Midbrain (tissue), 1 donor: ENCODE results near the gene KIF1B.
"Not testable (repeated sequence)": the region's sequence is repeated elsewhere in the genome, so short reads cannot be mapped to it uniquely, and the experiment has no call there.

Source experiments
- DNase-seq: peaks from one replicate; lab custom pipeline; 2025; lab: John Stamatoyannopoulos, UW

KIF1B gene

DNA sequence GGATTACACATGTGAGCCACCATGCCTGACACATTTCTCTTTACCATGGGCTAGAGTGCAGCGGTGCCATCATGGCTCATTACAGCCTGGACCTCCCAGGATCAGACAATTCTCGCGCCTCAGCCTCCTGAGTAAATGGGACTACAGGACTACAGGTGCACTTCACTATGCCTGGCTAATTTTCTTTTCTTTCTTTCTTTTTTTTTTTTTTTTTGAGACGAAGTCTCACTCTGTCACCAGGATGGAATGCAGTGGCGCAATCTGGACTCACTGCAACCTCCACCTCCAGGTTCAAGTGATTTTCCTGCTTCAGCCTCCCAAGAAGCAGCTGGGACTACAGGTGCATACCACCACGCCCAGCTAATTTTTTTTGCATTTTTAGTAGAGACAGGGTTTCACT, 14.8 kb upstream of the KIF1B start:
- DNase-seq, result no peak

DNA sequence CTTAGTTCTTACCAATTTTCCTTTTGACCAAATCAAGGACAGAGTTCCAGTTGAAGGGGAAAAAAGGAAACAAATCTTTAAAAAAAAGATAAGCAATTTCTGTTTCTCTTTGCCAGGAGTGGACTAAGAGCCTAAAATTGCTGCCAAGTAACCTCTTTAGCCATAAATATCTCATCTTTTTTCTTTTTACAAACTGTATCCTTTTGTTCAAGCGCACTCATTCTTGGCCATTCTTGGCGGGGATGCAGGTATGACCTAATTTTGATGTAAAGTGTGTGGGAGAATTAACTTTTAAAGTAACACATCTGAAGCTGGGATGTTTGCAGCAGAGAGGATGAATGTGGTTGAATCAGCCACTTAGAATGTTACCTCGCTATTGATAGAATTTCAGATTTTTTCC, 13.4 kb upstream of the KIF1B start:
- DNase-seq, result no peak

- DNase-seq, result no peak
Observed at GRCh38 chr1:10200620-10201019, 9.8 kb upstream of the KIF1B start.

GRCh38 chr1:10204003-10204642, 6.2 kb upstream of the KIF1B start:
- DNase-seq, result no peak

- DNase-seq, result not testable (repeated sequence)
Observed at GRCh38 chr1:10205206-10205605, 5.2 kb upstream of the KIF1B start.

GRCh38 chr1:10207810-10208209, 2.6 kb upstream of the KIF1B start:
- DNase-seq, result no peak

GRCh38 chr1:10208537-10208936, 1.8 kb upstream of the KIF1B start:
- no peak for DNase-seq

GRCh38 chr1:10209590-10209904, 823 bp upstream of the KIF1B start:
- no peak for DNase-seq

GRCh38 chr1:10210841-10211804, 753 bp downstream of the KIF1B start:
- DNase-seq, result peak; percentile 94

- no peak for DNase-seq
Observed at GRCh38 chr1:10211805-10212410, 1.5 kb downstream of the KIF1B start.

DNA sequence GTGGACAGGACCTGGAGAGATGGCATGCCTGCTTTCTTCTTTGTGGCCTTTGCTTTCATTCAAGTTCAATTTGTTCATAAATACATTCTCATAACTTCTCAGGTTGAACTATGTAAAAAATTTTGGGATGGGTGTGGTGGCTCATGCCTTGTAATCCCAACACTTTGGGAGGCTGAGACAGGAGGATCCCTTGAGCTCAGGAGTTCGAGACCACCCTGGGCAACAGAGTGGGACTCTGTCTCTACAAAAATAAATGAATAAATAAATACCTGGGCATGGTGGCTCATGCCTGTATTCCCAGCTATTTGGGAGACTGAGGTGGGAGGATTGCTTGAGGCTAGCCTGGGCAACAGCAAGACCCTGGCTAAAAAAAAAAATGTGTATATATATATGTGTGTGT, 2.1 kb downstream of the KIF1B start:
- no peak for DNase-seq

DNA sequence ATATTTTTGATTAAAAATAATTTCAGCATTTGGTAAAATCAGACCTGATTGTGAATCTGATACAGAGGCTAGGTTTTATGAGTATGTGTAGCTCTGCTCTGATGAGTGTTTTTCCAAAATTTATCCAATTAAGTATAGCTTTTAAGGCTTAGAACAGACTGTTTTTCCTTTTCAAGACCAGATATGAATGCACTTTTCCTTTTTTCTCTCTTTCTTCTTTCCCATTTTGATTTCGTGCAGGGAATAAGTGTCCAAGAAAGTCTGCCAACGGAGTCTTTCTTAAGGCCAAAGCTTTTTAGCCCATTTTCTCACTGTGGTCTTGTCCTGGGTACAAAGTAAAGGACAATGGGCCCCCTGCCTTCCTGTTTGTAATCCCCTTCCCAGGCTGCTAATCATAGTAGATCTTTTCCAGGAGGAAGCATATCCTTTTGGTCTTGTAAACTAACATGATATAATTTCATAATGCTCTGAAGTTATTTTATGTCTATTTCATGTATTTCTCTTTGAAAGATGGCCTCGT, 2.9 kb downstream of the KIF1B start:
- peak; percentile 25 for DNase-seq

GRCh38 chr1:10216090-10216749, 5.8 kb downstream of the KIF1B start:
- DNase-seq, result no peak

GRCh38 chr1:10217748-10218441, 7.5 kb downstream of the KIF1B start:
- DNase-seq, result no peak

GRCh38 chr1:10220200-10220599, 9.8 kb downstream of the KIF1B start:
- no peak for DNase-seq

GRCh38 chr1:10220657-10221056, 10.3 kb downstream of the KIF1B start:
- DNase-seq, result not testable (repeated sequence)

GRCh38 chr1:10225573-10225972, 15.2 kb downstream of the KIF1B start:
- DNase-seq, result no peak

- DNase-seq, result no peak
Observed at GRCh38 chr1:10228528-10228927, 18.2 kb downstream of the KIF1B start.

DNA sequence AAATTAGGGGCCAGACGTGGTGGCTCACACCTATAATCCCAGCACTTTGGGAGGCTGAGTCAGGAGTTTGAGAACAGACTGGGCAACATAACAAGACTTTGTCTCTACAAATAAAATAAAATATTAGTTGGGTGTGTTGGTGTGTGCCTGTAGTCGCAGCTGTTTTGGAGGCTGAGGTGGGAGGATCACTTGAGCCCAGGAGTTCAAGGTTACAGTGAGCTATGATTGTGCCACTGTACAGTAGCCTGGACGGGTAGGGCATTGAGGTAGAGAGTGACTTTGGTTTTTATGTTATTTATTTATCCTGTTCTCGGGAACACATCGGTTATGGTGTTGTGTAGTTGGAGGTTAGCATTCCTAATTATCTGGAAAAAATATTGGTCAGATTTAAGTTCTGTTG, 19.5 kb downstream of the KIF1B start:
- DNase-seq, result no peak

GRCh38 chr1:10232163-10232562, 21.8 kb downstream of the KIF1B start:
- peak; percentile 8 for DNase-seq

- DNase-seq, result no peak
Observed at GRCh38 chr1:10236405-10237156, 26.2 kb downstream of the KIF1B start.
